22Rv1 (cell line): Measurements from ENCODE around the gene TEX26.

Experiments
- ZFX ChIP-seq: fragments of 450-650 bp; IDR thresholded peaks from 2 replicates; pipeline ENCODE4 v1.6.1; 2017; ENCODE audit warnings: antibody characterized with exemption, borderline replicate concordance
- TF ChIP-seq, protein P1 (sequence below): fragments of 450-650 bp; IDR thresholded peaks from 2 replicates; pipeline ENCODE4 v1.5.1; 2017; ENCODE audit warnings: mild to moderate bottlenecking

DNA sequence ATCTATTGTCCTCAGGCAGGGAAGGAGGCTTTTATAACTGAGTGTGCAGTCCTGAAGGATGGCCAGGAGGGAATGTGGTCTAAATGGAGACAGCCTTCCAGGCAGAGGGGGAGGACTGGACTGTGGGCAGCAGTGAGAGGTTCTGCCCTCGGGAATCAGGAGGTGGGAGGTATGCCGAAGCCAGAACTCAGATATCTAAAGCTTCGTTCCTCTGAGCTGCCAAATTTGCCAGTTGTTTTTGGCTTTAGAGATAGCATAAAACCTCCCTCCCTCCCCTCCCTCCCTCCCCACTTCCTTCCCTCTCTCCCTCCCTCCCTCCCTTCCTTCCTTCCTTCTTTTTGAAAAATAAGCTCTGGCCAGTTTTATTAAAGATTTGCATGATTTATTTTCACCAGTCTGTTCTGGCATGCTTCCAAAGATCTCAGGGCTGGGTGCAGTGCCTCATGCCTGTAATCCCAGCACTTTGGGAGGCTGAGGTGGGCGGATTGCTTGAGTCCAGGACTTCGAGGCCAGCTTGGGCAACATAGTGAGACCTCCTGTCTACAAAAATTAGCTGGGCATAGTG lies 24.0 kb upstream of the TEX26 start:
- TF ChIP-seq, protein P1, sequence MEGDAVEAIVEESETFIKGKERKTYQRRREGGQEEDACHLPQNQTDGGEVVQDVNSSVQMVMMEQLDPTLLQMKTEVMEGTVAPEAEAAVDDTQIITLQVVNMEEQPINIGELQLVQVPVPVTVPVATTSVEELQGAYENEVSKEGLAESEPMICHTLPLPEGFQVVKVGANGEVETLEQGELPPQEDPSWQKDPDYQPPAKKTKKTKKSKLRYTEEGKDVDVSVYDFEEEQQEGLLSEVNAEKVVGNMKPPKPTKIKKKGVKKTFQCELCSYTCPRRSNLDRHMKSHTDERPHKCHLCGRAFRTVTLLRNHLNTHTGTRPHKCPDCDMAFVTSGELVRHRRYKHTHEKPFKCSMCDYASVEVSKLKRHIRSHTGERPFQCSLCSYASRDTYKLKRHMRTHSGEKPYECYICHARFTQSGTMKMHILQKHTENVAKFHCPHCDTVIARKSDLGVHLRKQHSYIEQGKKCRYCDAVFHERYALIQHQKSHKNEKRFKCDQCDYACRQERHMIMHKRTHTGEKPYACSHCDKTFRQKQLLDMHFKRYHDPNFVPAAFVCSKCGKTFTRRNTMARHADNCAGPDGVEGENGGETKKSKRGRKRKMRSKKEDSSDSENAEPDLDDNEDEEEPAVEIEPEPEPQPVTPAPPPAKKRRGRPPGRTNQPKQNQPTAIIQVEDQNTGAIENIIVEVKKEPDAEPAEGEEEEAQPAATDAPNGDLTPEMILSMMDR: no peak
- no peak for TF ChIP-seq ZFX
